H4 (cell line): ENCODE data around the gene CHCHD6. TPM values are rescaled to one million over a fixed set of nuclear protein-coding genes. Genes with fewer than 3 reads are reported as not detected.

Source experiments
- DNase-seq: peaks from one replicate; pipeline ENCODE4 v3.0.0-alpha.2; 2015; ENCODE audit warnings: low spot score
- total RNA-seq: library from RNA; depleted of rRNA; stranded (reverse); fragments of >200 nt; shearing (Covaris generic); gene quantifications from 2 replicates; pipeline ENCODE4 v1.2.3, GENCODE V29; 2014

Gene CHCHD6
- total RNA-seq, 1 experiment from 2014 or later = 16.5 TPM

DNA sequence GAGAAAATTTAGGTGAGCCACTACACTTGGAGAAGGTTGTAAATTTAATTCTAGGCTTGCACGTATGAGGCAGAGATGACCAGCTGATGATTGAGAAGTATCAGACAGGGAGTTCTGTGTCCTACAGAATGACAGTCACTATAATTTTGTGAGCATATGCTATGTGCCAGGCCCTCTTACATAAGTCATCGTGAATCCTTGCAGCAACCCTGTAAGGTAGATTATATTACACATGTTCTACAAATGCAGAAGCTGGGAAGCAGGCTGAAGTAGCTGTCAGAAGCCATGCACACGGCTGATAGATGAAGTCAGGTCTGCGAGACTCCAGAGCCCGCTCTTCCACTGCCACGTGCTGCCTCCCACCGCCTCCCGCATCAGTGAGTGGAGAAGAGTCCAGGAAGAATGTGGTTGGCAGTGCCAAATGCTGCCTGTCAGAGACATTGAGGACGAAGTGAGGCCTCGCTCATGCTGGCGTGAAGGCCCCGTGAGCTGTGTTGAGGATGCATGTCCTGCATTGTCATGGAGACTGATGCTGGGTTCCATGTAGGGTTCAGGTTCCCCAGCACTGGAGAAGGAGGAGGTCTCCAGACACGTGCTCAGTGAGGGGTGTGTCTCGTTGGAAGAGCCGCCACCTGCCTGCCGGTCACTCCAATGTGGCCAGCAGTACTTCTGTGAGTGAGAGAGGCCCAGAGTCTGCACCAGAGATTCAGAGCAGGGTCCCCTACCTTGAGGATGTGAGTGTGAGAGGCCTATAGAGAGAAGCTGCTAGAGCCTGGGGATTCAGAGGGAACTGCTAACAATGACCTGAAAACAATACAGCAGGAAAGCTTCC is 155.6 kb downstream of the CHCHD6 start:
- no peak for DNase-seq

DNA sequence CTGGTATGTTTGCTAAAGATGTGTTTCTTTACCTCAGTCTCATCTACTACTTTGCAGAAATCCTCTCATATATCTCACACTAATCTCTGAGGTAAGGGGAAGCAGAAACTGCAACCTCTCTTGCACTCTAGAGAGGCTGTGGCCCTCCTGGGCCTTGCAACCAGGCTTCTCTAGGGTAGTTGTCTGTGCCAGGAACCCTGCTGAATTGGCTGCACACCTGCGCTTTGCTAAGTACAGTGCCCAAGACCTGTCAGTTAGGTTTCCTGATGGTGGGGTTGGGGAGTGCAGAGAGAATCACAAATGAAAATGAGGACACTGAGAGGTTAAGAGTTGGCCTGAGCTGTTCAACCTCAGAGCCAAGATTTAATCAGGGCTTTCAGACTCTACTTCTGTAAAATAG is 161.7 kb downstream of the CHCHD6 start:
- DNase-seq = no peak

DNA sequence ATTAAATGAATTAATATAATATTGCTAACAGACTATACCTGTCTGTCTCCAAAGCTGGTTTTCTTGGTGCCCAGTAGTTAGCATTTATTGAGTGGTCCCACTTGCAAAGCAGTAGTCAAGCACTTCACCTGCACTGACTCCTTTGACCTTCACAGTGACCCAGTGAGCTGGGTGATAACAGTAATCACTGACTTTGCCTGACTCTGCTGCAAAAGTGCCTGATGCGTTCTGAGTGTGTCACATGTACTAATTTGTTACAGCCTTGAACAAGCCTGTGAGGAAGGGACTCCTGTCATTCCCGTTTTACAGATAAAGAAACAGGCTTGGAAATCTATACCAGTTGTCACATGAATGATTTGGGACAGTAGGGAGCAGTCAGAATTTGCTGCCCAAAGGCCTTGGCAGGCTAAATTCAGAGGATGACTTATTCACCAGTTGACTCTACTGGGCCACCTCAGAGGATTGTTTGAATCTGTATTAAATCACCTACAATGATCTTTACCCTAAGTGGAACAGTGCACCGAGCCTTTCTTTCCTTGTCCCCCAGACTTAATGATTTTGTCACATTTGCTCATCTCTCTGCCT is 162.2 kb downstream of the CHCHD6 start:
- no peak for DNase-seq

DNA sequence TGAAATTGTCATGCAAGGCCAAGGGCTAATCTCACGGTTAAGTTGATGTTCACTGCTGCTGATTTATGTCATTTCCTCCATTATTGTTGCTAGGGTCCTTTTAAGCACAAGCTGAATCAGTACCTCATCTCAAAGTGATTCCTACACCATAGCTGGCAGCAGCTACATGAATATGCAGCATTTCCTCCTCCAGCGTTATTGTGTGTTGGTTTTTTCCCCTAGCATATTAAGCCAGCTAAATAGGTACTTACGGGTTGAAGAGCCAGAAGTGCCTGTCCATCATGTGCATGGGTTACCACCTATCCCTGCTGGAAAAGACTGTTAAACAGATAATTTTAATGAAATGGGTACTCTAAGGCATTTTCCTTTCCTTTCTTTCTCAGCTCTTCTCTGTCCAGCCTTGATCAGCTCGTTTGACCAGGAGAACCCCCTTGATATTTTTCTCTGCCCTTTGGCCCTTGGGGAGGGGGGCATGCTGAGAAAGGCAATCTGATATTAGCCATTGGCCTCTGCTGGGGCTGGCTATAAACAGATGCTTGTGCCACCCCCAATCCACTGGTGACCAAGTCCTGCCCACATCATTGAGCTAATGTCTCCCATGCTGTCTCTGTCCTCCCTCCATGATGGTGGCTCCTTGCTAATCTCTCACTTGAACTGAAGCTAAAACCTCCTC is 163.3 kb downstream of the CHCHD6 start:
- DNase-seq = no peak

DNA sequence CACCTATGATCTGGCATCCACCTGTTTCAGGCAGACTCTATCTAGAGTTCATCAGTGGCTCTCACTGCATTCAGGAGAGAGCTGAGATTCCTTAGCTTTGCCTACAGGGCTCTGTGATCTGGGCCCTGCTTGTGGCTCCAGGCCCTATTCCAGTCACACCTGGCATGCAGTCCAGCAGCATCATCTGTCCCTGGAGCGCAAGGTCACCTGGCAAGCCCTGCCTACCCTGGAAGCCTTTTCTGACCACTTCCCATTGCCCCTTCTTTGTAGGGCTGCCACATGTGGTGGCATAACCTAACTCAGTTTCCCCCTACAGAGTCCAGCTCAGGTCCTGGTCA is 163.8 kb downstream of the CHCHD6 start:
- DNase-seq = no peak

DNA sequence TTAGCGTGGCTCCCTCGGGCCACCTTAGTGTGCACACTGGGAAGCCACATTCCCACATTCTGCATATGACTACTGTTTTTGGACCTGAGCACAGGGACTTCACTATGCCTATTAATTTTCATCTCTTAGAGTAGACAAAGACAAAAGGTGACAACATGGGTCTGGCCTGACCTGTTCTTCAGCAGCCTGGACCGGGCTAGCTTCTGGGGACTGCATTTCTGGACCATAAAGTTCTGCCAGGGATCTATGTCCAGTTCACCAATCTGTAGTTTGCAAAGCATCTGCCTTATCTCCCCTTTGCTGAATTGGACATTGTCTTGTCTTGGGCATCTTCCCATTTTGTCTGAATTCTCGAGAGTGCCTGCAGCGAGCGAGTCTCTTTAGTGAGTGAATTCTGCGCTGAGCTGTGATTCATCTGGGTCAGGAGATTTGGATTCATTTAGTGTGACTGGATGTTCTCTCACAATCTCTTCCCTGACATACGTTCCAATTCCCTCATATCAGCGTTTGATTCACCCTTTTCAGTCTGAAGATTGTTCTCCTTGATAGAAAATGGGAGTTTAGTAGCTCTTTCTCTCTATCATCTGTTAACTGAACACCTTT is 166.7 kb downstream of the CHCHD6 start:
- no peak for DNase-seq

DNA sequence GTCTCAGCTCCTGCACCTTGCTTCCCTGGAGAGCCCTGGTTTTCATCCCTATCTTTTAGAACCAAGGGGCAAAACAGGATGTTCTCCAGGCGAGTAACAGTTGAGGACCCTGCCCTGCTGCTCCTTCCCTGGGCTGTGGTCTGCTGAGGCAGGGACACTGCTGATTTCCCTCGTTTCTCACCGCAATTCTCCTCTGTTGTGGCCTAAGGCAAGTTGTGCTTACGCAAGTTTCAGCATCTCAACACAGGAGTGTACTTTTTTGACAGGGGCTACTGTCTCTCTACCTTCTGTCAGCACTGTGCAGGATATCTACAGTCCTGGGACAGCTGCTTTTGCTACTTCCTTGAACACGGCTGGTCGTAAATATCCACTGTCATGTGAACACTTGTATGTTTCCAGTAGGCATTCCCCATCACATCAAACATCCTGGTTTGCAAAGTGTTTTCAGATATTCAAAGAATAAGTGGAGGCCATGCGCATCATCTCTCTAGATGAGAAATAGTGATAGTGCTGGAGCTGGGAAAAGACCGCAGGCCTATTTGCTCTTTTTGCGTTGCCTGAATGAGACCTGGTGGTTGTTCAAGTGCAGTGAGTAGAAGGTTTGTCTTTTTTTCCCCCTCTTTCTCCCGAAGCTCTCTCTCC is 168.8 kb downstream of the CHCHD6 start:
- DNase-seq = no peak

DNA sequence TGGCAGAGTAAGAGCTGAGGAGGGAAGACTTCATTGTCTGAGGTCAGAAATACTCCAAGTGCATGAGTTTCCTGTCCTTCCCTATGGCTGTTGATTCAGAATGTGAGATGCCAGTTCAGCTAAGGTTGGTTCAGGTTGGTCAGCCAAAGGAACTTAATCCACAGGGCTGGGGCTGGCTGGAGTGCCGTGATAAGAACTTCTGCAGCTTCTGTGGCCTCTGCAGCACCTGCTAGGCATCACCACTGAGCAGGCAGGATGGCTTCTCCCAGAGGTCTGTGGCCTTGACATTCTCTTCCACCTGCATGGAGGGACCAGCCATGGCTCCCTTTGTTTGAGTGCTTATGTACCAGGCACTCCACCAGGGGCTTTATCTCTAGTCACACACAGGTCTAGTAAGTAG is 169.4 kb downstream of the CHCHD6 start:
- no peak for DNase-seq

DNA sequence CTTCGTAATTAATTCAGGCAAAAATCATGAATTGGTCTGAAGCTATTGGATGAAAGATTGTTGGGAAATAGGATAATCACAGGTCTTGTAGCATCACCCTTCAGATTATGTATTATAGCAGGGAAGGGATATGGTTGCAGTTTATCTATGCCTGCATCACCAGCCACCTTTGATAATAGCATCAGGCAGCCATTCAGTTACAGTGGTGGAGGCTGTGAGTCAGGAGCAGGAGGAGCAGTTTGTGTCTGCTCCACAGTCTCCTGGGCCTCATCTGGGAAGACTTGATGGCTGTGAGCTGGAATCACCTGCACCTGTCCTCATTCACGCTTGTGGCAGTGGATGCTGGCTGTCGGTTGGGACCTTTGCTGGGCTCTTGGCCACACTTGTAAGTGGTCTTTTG is 174.6 kb downstream of the CHCHD6 start:
- no peak for DNase-seq

DNA sequence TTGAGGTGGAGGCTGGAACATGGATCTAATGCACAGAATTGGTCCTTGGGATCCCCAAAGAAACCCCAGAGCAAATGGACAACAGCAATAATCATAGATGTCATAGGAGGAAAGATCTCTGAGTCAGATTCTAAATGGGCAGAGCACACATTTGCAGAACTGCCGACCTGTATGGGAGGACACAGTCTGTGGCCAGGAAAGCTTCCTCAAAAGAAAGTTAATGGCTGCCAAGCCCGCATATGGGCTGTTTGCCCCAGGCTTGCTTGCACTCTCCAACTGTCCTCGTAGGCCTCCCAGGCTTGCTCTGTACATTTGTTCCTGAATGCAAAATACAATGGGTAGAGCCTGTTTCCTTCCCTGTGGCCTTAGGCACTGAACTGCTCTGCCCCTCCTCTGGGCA is 176.9 kb downstream of the CHCHD6 start:
- no peak for DNase-seq

DNA sequence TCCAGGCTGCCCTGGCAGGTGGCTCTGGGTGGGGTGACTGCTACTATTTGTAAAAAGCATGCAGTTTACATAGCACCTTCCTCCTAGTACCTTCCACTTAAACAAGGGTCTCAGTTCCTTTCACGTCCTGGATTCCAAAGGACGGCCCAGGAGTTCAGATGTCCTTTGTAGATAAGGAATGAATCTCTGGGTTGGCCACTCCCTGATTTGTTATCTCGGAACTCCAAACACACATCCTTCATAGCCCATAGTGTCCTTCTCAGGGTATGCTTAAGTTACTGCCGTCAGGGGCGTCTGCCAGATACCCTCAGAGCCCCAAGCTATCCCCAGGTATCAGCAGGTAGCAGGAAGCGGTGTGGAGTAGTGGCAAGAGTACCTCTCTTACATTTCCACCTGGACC is 177.8 kb downstream of the CHCHD6 start:
- DNase-seq = no peak

DNA sequence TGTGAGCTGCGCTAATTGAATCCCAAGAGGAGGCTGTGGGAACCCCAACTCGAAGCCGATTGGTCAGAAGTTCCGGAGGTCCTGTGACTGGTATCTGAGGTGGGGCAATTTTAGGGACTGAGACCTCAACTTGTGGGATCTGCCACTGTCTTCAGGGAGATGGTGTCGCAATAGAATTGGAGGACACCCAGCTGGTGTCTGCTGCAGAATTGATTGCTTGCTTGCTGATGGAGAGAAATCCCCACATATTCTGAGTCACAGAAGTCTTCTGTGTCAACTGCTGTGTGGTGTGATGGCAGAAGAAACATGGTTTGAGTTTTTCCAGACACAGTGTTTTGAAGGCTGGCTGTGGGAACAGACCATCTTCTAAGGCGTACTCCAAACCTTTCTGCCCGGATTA is 179.2 kb downstream of the CHCHD6 start:
- no peak for DNase-seq

DNA sequence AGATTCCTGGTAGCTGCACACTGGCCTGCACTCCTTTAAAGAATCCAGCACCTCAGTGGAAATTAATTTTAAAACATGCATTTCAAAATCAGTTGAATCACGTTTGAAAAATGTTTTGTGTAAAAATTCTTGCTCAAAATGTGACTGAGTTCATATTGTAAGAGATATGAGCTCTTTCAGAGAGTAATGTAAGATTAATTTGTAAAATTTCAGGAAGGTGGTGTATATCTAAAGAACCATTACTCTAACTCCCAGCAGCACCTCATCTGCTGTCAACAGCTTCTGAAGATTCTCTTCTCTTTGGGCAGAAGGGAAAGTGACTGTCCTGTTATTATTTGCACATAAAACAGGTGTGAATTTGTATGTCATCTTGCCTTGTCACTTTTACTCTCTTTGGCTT is 181.4 kb downstream of the CHCHD6 start:
- DNase-seq = no peak

DNA sequence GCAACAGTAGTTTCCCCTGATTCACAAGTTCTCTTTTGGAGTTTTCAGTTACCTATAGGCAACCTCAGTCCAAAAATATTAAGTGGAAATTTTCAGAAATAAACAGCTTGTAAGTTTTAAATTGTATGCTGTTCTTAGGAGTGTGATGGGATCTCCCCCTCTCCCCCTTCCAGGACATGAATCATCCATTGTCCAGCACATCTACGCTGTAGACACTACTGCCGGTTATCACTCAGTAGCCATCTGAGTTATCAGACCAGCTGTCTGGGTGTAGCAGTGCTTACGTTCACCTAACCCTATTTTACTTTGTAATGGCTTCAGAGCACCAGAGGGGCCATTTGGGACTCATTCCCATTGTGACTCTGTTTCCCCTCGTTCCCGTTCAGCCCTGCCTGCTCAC is 182.2 kb downstream of the CHCHD6 start:
- DNase-seq = no peak

DNA sequence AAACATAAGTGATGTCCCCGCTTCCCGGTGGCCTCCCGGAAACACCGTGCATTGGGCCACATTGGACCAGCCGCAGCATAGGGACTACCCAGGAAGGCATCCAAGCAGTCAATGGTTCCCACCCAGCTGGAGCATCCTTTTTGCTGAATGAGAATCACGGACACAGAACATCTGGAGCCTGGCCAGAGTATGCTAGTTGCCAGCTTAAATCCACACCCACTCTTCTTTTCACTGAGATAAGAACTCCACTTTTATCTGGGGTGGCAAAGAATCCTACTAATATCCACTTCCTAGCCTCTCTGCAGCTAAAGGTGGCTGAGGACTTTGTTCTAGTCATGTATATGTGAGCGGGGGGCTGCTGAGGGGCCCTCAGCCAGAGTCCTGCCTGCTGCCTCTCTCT is 183.6 kb downstream of the CHCHD6 start:
- DNase-seq = no peak

DNA sequence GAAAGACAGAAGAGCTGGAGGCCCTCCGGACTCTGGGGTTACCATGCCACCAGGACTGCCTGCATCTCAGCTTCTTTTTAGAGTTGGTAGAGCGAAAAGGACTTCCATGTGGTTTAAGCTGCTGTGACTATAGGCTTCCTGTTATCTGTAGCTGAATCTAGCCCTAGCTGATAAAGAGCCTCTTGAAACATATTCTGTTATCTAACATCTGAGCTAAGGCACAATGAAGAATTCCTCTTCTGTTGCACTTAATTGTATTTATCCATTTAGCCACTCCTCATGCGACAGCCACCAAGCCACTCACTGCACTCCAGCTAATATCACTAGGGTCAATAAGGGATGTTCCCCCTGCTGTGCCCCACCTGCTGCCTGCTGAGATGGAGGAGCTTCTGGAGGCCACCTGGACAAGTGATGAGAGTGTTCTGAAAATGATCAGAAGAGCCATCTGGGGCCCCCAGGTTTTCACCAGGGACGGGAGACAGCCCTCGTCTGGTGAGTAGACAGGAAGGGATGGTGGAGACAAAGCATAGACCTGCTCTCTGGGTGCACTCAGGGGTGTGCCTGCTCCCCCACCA is 184.2 kb downstream of the CHCHD6 start:
- DNase-seq = no peak

DNA sequence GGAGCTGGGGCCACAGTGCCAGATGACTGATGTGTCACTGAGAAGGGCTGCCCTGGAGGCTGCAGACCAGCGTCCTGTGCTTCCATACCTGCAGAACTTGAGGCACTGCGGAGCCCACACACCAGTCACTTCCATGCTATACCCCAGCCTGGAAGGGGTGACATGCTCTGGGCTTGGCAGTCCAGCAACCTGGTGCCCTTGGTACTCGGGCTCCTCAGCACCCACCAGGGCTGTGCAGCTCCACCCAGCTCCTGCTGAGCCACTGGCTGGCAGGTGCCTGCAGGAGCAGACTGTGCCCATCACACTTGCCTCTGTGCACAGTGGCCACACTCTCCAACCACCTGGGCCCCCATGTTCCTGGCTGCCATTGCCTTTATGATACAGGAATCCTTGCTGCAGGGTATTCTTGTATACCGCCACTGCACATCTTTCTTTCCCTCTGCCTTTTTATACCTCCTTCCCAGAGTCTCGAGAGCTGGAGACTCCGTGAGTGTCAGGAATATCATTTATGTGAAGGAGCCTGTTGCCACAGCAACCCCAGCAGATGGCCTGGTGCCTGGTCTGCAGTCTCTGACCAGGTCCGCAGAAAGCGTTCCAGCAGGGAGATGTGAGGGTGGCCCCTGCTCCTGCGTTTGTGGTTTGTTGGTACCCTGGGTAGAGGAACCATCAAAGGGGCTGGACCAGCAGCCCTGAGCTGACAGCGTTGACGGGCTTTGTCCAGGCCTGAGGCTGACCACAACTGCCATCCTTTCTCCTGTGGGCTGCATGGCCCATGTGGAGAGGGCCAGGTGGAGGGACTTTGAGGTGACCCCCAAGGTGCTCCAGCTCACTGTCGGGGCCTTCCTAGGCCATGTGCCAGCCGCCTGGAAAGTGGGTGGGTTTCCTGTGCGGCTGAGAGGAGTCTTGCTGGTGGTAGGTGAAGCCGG is 185.5 kb downstream of the CHCHD6 start:
- DNase-seq = no peak

DNA sequence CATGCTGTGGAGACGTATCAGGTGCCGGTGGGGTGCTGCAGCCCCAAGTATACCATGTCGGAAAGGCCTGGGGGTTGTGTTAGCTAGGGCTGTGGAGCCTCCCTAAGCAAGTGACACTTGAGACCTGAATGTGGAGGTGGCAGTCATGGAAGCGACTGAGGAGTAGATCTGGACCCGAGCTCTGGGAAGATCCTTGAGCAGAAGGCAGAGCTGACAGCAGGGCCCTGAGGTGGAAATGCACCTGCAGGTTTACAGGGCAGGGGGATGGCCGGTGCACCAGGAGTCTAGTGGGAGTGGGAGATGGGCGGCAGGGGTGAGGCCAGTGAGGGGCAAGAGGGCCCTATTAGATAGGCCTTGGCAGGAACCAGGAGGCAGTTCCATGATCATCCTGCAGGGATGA is 187.1 kb downstream of the CHCHD6 start:
- no peak for DNase-seq

DNA sequence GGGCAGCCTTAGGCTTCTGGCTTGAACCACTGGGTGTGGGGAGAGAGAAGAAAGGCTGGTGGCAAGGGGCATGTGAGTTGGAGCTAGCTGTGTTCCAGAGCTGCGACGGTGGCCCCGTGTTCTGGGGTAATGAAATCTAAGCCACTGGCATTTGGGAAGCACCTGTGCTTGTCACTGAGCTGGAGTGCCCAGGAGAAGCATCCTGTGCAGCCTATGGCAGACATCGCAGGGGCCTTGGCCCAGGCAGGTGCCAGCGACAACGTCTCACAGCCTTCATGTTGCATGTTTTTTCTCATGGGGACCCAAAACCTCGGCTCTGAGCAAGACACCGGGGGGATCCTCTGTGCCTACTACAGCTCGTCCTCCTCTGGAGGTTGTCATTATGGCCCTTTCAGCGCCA is 187.8 kb downstream of the CHCHD6 start:
- DNase-seq = no peak

DNA sequence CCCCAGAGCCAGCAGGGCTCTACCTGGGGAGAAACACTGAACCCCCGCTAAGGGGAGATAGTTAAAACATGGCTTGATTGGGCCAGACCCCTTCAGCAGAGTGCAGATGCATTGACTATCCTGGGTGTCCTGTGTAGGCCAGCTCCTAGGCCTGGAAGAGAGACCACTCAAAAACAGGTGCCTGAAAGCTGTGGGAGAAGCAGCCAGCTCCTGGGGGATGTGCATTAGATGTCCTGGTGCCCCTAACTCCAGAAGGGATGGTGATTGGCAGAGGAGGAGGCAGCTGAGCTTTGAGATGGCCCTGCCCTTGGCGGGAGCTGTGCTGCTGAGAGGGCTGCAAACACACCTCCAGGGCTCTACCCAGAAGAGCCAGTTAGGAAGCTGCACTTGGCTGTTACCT is 189.6 kb downstream of the CHCHD6 start:
- DNase-seq = no peak

DNA sequence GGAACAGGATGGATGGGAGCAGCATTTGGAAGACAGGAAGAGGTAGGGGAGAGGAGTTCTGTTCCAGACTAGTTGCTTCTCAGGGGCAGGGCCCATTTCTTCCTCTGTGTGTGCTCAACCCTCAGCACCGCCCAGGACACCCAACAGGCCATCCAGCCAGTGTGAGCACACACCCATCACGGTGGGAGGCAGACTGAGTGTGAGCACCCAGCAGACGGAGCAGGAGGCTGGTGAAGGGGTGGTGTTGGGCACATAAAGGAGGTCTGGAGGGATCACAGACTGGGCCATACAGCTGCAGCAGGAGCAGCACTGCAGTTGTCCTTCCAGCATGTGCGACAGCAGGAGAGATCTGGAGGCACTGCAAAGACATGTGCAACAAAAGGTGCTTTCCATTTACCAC is 190.4 kb downstream of the CHCHD6 start:
- DNase-seq = no peak
